T1000 (cell line): ENCODE data around the gene DPY19L3.

ENCODE experiments used
- DNase-seq: peaks from one replicate; lab custom pipeline; 2025; ENCODE audit warnings: mixed read lengths; lab: John Stamatoyannopoulos, UW

Gene DPY19L3

GRCh38 chr19:32519023-32519422, 113.5 kb downstream of the DPY19L3 start:
- no peak for DNase-seq

- no peak for DNase-seq
These were observed 117.4 kb downstream of the DPY19L3 start for GRCh38 chr19:32522967-32523366.

GRCh38 chr19:32526895-32527294, 121.3 kb downstream of the DPY19L3 start:
- DNase-seq = no peak

GRCh38 chr19:32530773-32531172, 125.2 kb downstream of the DPY19L3 start:
- DNase-seq = no peak

GRCh38 chr19:32532233-32532632, 126.7 kb downstream of the DPY19L3 start:
- DNase-seq = no peak
